ENCODE results near the gene NCAM1.

The NCAM1 gene

GRCh38 chr11:113197446-113197845 is 236.2 kb downstream of the NCAM1 start:
- no peak for DNase-seq (ENCODE audit: low read depth in 1 of 2, low spot score in 1 of 2)

GRCh38 chr11:113198972-113199661 is 237.9 kb downstream of the NCAM1 start:
- no peak for DNase-seq (ENCODE audit: low read depth in 1 of 2, low spot score in 1 of 2)

- DNase-seq (ENCODE audit: low read depth in 1 of 2, low spot score in 1 of 2) = no peak
These were observed 238.6 kb downstream of the NCAM1 start for GRCh38 chr11:113199866-113200265.

GRCh38 chr11:113201054-113201818 is 240.0 kb downstream of the NCAM1 start:
- no peak for DNase-seq (ENCODE audit: low read depth in 1 of 2, low spot score in 1 of 2)

GRCh38 chr11:113202431-113202830 is 241.2 kb downstream of the NCAM1 start:
- no peak for DNase-seq (ENCODE audit: low read depth in 1 of 2, low spot score in 1 of 2)

- no peak for DNase-seq (ENCODE audit: low read depth in 1 of 2, low spot score in 1 of 2)
These were observed 242.0 kb downstream of the NCAM1 start for GRCh38 chr11:113203141-113203753.

- no peak for DNase-seq (ENCODE audit: low read depth in 1 of 2, low spot score in 1 of 2)
These were observed 243.1 kb downstream of the NCAM1 start for GRCh38 chr11:113204280-113204679.

GRCh38 chr11:113213549-113213948 is 252.3 kb downstream of the NCAM1 start:
- no peak for DNase-seq (ENCODE audit: low read depth in 1 of 2, low spot score in 1 of 2)

GRCh38 chr11:113222241-113222640 is 261.0 kb downstream of the NCAM1 start:
- DNase-seq (ENCODE audit: low read depth in 1 of 2, low spot score in 1 of 2) = no peak

- no peak for DNase-seq (ENCODE audit: low read depth in 1 of 2, low spot score in 1 of 2)
These were observed 273.7 kb downstream of the NCAM1 start for GRCh38 chr11:113234888-113235287.

- no peak for DNase-seq (ENCODE audit: low read depth in 1 of 2, low spot score in 1 of 2)
These were observed 276.0 kb downstream of the NCAM1 start for GRCh38 chr11:113237261-113237660.

GRCh38 chr11:113238721-113239120 is 277.5 kb downstream of the NCAM1 start:
- DNase-seq (ENCODE audit: low read depth in 1 of 2, low spot score in 1 of 2) = no peak

GRCh38 chr11:113240389-113240788 is 279.2 kb downstream of the NCAM1 start:
- no peak for DNase-seq (ENCODE audit: low read depth in 1 of 2, low spot score in 1 of 2)

GRCh38 chr11:113240790-113241635 is 279.8 kb downstream of the NCAM1 start:
- DNase-seq (ENCODE audit: low read depth in 1 of 2, low spot score in 1 of 2) = no peak

- no peak for DNase-seq (ENCODE audit: low read depth in 1 of 2, low spot score in 1 of 2)
These were observed 280.4 kb downstream of the NCAM1 start for GRCh38 chr11:113241636-113242054.

GRCh38 chr11:113242060-113242459 is 280.8 kb downstream of the NCAM1 start:
- no peak for DNase-seq (ENCODE audit: low read depth in 1 of 2, low spot score in 1 of 2)

GRCh38 chr11:113242767-113243397 is 281.7 kb downstream of the NCAM1 start:
- no peak for DNase-seq (ENCODE audit: low read depth in 1 of 2, low spot score in 1 of 2)

- no peak for DNase-seq (ENCODE audit: low read depth in 1 of 2, low spot score in 1 of 2)
These were observed 282.5 kb downstream of the NCAM1 start for GRCh38 chr11:113243696-113244095.

GRCh38 chr11:113245216-113245615 is 284.0 kb downstream of the NCAM1 start:
- no peak for DNase-seq (ENCODE audit: low read depth in 1 of 2, low spot score in 1 of 2)

- DNase-seq (ENCODE audit: low read depth in 1 of 2, low spot score in 1 of 2) = no peak
These were observed 286.0 kb downstream of the NCAM1 start for GRCh38 chr11:113247221-113247620.

- DNase-seq (ENCODE audit: low read depth in 1 of 2, low spot score in 1 of 2) = no peak
These were observed 286.7 kb downstream of the NCAM1 start for GRCh38 chr11:113247966-113248365.
